Adrenal gland (tissue), 12 donors: ENCODE measurements around the gene ATP7A. TPM values are rescaled to one million over a fixed set of nuclear protein-coding genes. Genes with fewer than 3 reads are reported as not detected.

Experiments used
- DNase-seq, 7 donors: peaks; one replicate each; pipeline ENCODE4 v3.0.0-alpha.2; 2019 to 2020
- H3K27ac ChIP-seq, 5 donors: fragments of 200-600 bp; sonication (generic) in 4 of 5; 1 replicate in 3 of 5; 2 replicates in 2 of 5; pipeline versions ENCODE4 v1.5.1 to v1.8.0; 2016 to 2020; ENCODE audit warnings: mild to moderate bottlenecking in 1 of 5
- H3K27me3 ChIP-seq: fragments of 200-600 bp; 2 replicates; pipeline ENCODE4 v1.8.0; 2021
- H3K36me3 ChIP-seq, 2 donors: fragments of 200-600 bp; replicated peaks in 1 of 2; 1 replicate in 1 of 2; 2 replicates in 1 of 2; pipeline versions ENCODE4 v1.5.1 to v1.8.0; 2018 to 2022
- H3K4me1 ChIP-seq, 2 donors: fragments of 200-600 bp; replicated peaks in 1 of 2; 1 replicate in 1 of 2; 2 replicates in 1 of 2; pipeline versions ENCODE4 v1.5.1 to v1.8.0; 2018 to 2021
- H3K4me3 ChIP-seq, 4 donors: fragments of 200-600 bp; sonication (generic) in 3 of 4; one replicate each; pipeline ENCODE4 v1.5.1; 2016 to 2018
- H3K9me3 ChIP-seq, 3 donors: fragments of 200-600 bp; sonication (generic) in 1 of 3; replicated peaks in 1 of 3; 1 replicate in 2 of 3; 2 replicates in 1 of 3; pipeline versions ENCODE4 v1.5.1 to v1.8.0; 2016 to 2021
- POLR2A ChIP-seq, 2 donors: fragments of 450-650 bp; IDR thresholded peaks; one replicate each; pipeline ENCODE4 v1.6.1; 2017; ENCODE audit warnings: antibody characterized with exemption in 2 of 2, mild to moderate bottlenecking in 2 of 2, moderate library complexity in 1 of 2
- WGBS, 4 donors: extraction: QIAGEN DNeasy Blood & Tissue Kit in 2 of 4; methylation state at CpG; one replicate each; pipeline versions ENCODE4 v1.1.5 to v1.1.7; 2013 to 2017; 5-methylcytosine and 5-hydroxymethylcytosine counted together
- intact Hi-C, 2 donors: fragments of 100-400 bp; cut with DNase I; formaldehyde crosslinking; loops; one replicate each; pipeline versions ENCODE4 v1.14.1 to v1.15.0; 2022 to 2023
- polyA plus RNA-seq, 3 donors: library from polyadenylated mRNA; stranded (reverse); fragments of 200-250 nt in 2 of 3; fragments of 350-450 nt in 1 of 3; fragmentation: Illumina TruSeq in 1 of 3; extraction: RNeasy Lipid Tissue Mini Kit (QIAGEN cat#74804) in 1 of 3; gene quantifications; one replicate each; pipeline ENCODE4 v1.2.3, GENCODE V29; 2013 to 2014
- total RNA-seq, 9 donors: library from RNA; depleted of rRNA in 4 of 9; stranded (reverse); fragments of >200 nt in 4 of 9; fragments of 120-200 nt in 1 of 9; fragmentation: NEBNext Ultra II Directional in 1 of 9; extraction: Animal tissue kit (Norgen Biotek cat#: 25700) in 1 of 9; gene quantifications; one replicate each; pipeline versions ENCODE4 v1.1.0 to v1.2.4, GENCODE V29; 2013 to 2023
- TF ChIP-seq, protein P1 (sequence below), 6 experiments: fragments of 450-650 bp in 4 of 6; fragments of 200-600 bp in 2 of 6; sonication (generic) in 1 of 6; IDR thresholded peaks; 1 replicate in 5 of 6; 2 replicates in 1 of 6; pipeline versions ENCODE4 v1.5.1 to v1.8.0; 2016 to 2021; ENCODE audit warnings: antibody characterized with exemption in 6 of 6, mild to moderate bottlenecking in 2 of 6, moderate library complexity in 1 of 6
- donor health status: healthy with polysubstance abuse.
- donor health status: Bipolar disorder and iron deficiency.
- donor health status: DM: yes; HTN: yes; CAD: no.
- donor health status: DM: no; HTN: no; CAD: no.
- donor health status: DM: no; HTN: no; CAD: no.
- donor health status: DM: yes; HTN: yes; CAD: no.

Gene ATP7A
- total and polyA plus RNA-seq, 12 donors, result 2.6 to 20.9 (median 12.1) TPM

DNA sequence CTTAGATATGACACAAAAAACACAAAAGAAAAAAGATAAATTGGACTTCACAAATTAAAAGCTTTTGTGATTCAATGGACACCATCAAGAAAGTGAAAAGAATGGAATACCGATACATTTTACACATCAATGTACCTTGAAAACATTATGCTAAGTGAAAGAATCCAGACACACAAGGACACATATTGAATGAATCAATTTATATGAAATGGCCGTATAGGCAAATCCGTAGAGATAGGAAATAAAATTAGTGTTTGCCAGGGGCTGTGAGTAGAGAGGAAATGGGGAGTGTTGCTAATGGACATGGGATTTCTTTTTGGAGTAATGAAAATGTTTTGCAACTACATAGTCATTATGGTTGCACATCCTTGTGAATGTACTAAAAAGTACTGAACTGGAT, 55.9 kb downstream of the ATP7A start:
- WGBS, 4 donors, result 88 to 96% (median 90%) methylated on average over 3 of the region's 3 CpGs
- no peak for DNase-seq
- no peak overlapping the region for H3K4me3 ChIP-seq

DNA sequence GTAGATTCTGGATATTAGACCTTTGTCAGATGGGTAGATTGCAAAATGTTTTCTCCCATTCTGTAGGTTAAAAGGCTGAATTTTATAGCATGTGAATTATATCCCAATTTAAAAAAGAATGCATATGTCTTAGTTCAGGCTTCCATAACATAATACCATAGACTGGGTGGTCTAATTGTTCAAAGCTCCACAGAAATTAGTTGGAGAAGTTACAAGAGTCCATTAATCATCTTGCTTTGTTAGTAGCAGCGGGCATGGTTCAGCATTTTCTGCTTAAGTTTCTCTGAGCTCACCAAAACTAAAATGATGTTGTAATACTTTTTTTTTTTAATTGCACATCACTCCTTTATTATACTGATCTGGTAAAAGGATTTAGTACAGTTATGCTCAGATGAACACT, 57.1 kb downstream of the ATP7A start:
- no peaks in the 10 kb centered on the region for H3K4me1 ChIP-seq
- no peak for TF ChIP-seq POLR2A (IDR thresholded peaks at IDR 0.05)
- TF ChIP-seq, protein P1, sequence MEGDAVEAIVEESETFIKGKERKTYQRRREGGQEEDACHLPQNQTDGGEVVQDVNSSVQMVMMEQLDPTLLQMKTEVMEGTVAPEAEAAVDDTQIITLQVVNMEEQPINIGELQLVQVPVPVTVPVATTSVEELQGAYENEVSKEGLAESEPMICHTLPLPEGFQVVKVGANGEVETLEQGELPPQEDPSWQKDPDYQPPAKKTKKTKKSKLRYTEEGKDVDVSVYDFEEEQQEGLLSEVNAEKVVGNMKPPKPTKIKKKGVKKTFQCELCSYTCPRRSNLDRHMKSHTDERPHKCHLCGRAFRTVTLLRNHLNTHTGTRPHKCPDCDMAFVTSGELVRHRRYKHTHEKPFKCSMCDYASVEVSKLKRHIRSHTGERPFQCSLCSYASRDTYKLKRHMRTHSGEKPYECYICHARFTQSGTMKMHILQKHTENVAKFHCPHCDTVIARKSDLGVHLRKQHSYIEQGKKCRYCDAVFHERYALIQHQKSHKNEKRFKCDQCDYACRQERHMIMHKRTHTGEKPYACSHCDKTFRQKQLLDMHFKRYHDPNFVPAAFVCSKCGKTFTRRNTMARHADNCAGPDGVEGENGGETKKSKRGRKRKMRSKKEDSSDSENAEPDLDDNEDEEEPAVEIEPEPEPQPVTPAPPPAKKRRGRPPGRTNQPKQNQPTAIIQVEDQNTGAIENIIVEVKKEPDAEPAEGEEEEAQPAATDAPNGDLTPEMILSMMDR (IDR thresholded peaks at IDR 0.05), result no peak
- intact Hi-C loops, result no loop called here
- no peaks in the 10 kb centered on the region for H3K9me3 ChIP-seq
- H3K36me3 ChIP-seq, result no peaks in the 10 kb centered on the region
- DNase-seq, result no peak
- H3K27ac ChIP-seq, result no peak overlapping the region
- WGBS, 4 donors, result 53 to 84% (median 69%) methylated on average over 1 of the region's 1 CpG
- H3K4me3 ChIP-seq, result no peak overlapping the region
- H3K27me3 ChIP-seq, result no peaks in the 10 kb centered on the region

More for the DNA sequence above, 55.9 kb downstream of the ATP7A start:
- no peaks in the 10 kb centered on the region for H3K4me1 ChIP-seq
- TF ChIP-seq, protein P1 (IDR thresholded peaks at IDR 0.05), result no peak
- no peak for TF ChIP-seq POLR2A (IDR thresholded peaks at IDR 0.05)
- no peaks in the 10 kb centered on the region for H3K27me3 ChIP-seq
- intact Hi-C loops, result no loop called here
- no peaks in the 10 kb centered on the region for H3K36me3 ChIP-seq
- H3K27ac ChIP-seq, result no peak overlapping the region
- no peaks in the 10 kb centered on the region for H3K9me3 ChIP-seq

DNA sequence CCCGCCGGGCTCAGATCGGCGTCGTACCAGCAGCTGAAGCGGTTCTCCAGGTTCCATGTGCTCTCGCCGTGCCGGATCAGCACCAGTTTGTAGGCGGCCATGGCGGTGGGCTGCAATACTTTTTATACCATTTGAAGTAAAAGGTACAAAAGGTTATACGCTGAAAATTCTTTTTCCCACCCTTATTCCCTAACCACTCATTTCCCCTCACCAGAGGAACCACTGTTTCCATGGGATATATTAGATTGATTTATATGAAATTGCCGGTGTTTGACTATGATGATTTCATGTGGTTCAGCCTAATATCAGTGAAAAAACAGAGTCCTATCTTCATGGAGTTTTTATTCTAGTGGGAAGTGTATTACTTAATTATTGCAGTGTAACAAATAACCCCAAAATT, 59.0 kb downstream of the ATP7A start, which contains the start of gene PGAM4:
Gene PGAM4, minus strand, starts transcription at position 101 of the 400 bp plus-strand sequence. Its CDS starts 0 bp downstream, at position 101.
- H3K36me3 ChIP-seq, result no peaks in the 10 kb centered on the region
- DNase-seq, result no peak
- H3K4me1 ChIP-seq, result no peaks in the 10 kb centered on the region
- H3K4me3 ChIP-seq, result no peak within 1 kb of the TSS
- no peaks in the 10 kb centered on the region for H3K9me3 ChIP-seq
- WGBS, 4 donors, result 86 to 98% (median 95%) methylated on average over 8 to 13 of the region's 13 CpGs
- intact Hi-C loops, result no loop called here
- no peaks in the 10 kb centered on the region for H3K27me3 ChIP-seq
- TF ChIP-seq, protein P1 (IDR thresholded peaks at IDR 0.05), result no peak
- no peak for TF ChIP-seq POLR2A (IDR thresholded peaks at IDR 0.05)
- H3K27ac ChIP-seq, result no peak within 1 kb of the TSS

DNA sequence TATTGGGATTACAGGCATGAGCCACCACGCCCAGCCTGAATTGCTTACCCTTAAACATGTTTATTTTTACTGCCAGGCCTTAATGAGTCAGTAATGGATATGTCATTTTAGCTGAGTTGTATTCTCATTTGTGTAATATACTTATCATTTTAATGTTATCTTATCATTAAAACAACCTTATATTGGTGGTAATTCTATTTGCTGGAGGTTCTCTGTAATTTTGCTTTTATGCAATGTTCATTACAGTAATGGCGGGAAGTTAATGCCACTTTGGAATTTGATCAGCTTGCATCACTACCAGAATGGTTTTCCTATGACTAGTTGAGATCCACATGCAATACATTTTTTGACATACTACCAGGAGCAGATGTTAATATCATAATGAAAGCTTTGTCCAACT, 65.3 kb downstream of the ATP7A start:
- Histone ChIP-seq H3K9me3 (no peaks in the 10 kb centered on the region), H3K27me3 (no peaks in the 10 kb centered on the region), H3K4me1 (no peaks in the 10 kb centered on the region), H3K27ac (no peak overlapping the region), H3K36me3 (no peaks in the 10 kb centered on the region), H3K4me3 (no peak overlapping the region)
- no peak for DNase-seq
- 59 to 100% (median 82%) methylated on average over 2 of the region's 2 CpGs for WGBS, 4 donors
- intact Hi-C loops, result no loop called here
- TF ChIP-seq POLR2A (IDR thresholded peaks at IDR 0.05), result no peak
- TF ChIP-seq, protein P1 (IDR thresholded peaks at IDR 0.05), result no peak
